HG03196 (cell line): Measurements from ENCODE around the gene PGLYRP2.

Experiments
- ATAC-seq: cut with Tn5 transposase; IDR thresholded peaks from one replicate; pipeline ENCODE4 v1.9.1; 2021; ENCODE audit not compliant: unreplicated experiment

PGLYRP2 gene

GRCh38 chr19:15456871-15457700 is 22.2 kb downstream of the PGLYRP2 start:
- ATAC-seq, result no peak

- no peak for ATAC-seq
Measured at GRCh38 chr19:15456441-15456840, 22.9 kb downstream of the PGLYRP2 start.

- no peak for ATAC-seq
Measured at GRCh38 chr19:15455996-15456395, 23.3 kb downstream of the PGLYRP2 start.

GRCh38 chr19:15453906-15454860 is 25.1 kb downstream of the PGLYRP2 start:
- no peak for ATAC-seq

- no peak for ATAC-seq
Measured at GRCh38 chr19:15453091-15453578, 26.2 kb downstream of the PGLYRP2 start.

- no peak for ATAC-seq
Measured at GRCh38 chr19:15452111-15453047, 26.9 kb downstream of the PGLYRP2 start.

GRCh38 chr19:15450528-15450890 is 28.8 kb downstream of the PGLYRP2 start:
- no peak for ATAC-seq

- no peak for ATAC-seq
Measured at GRCh38 chr19:15449620-15450527, 29.4 kb downstream of the PGLYRP2 start, which contains the start of gene WIZ. WIZ (minus strand) TSS chr19:15449956; CDS start chr19:15448307, 1,649 bp downstream.

- ATAC-seq, result no peak
Measured at GRCh38 chr19:15448778-15449619, 30.3 kb downstream of the PGLYRP2 start.

GRCh38 chr19:15448044-15448777 is 31.1 kb downstream of the PGLYRP2 start:
- no peak for ATAC-seq

- no peak for ATAC-seq
Measured at GRCh38 chr19:15447057-15447456, 32.2 kb downstream of the PGLYRP2 start.

GRCh38 chr19:15445807-15446376 is 33.4 kb downstream of the PGLYRP2 start:
- no peak for ATAC-seq

- ATAC-seq, result no peak
Measured at GRCh38 chr19:15445227-15445605, 34.1 kb downstream of the PGLYRP2 start.

- no peak for ATAC-seq
Measured at GRCh38 chr19:15444505-15445226, 34.6 kb downstream of the PGLYRP2 start.

GRCh38 chr19:15443838-15444237 is 35.5 kb downstream of the PGLYRP2 start:
- no peak for ATAC-seq

GRCh38 chr19:15443325-15443724 is 36.0 kb downstream of the PGLYRP2 start:
- no peak for ATAC-seq
